HepG2 (cell line): ENCODE data around the gene TMCO6. TPM values are rescaled to one million over a fixed set of nuclear protein-coding genes. Genes with fewer than 3 reads are reported as not detected.

Source experiments
- CENPX ChIP-seq: sonication (generic); formaldehyde crosslinking; IDR thresholded peaks from 2 replicates; pipeline ENCODE4 v1.9.0; 2021; ENCODE audit warnings: mild to moderate bottlenecking, missing genetic modification reagents, moderate library complexity
- DMAP1 ChIP-seq: IDR thresholded peaks from 2 replicates; pipeline ENCODE4 v1.6.1; 2016
- EED ChIP-seq: sonication (generic); formaldehyde crosslinking; IDR thresholded peaks from 2 replicates; pipeline ENCODE4 v1.5.0; 2020; ENCODE audit warnings: mild to moderate bottlenecking, missing genetic modification reagents
- ELF1 ChIP-seq: sonication (generic); formaldehyde crosslinking; IDR thresholded peaks from 2 replicates; pipeline ENCODE4 v1.4.0; 2020; ENCODE audit warnings: missing genetic modification reagents
- FOSL2 ChIP-seq: sonication (generic); formaldehyde crosslinking; IDR thresholded peaks from 2 replicates; pipeline ENCODE4 v1.4.0; 2020; ENCODE audit warnings: missing genetic modification reagents
- GABPA ChIP-seq, 2 experiments: IDR thresholded peaks; 2 replicates each; pipeline ENCODE4 v1.6.1; 2011 to 2016; ENCODE audit warnings: low read depth in 2 of 2, low read length in 1 of 2, missing biosample characterization in 1 of 2, missing genetic modification characterization in 1 of 2
- GATAD1 ChIP-seq: IDR thresholded peaks from 2 replicates; pipeline ENCODE4 v1.6.1; 2016; ENCODE audit warnings: missing genetic modification reagents, missing compliant biosample characterization
- GMEB1 ChIP-seq: sonication (generic); formaldehyde crosslinking; IDR thresholded peaks from 2 replicates; pipeline ENCODE4 v1.5.1; 2020; ENCODE audit warnings: missing genetic modification reagents, mild to moderate bottlenecking, borderline replicate concordance
- HMGA1 ChIP-seq: sonication (generic); formaldehyde crosslinking; conservative IDR thresholded peaks from 2 replicates; pipeline ENCODE4 v1.4.0; 2020; ENCODE audit warnings: missing genetic modification reagents
- HNRNPL ChIP-seq: fragments of 200-400 bp; formaldehyde crosslinking; IDR thresholded peaks from 2 replicates; pipeline ENCODE4 v1.6.1; 2017; ENCODE audit warnings: mild to moderate bottlenecking, low read depth, low read length
- IRX3 ChIP-seq: sonication (generic); formaldehyde crosslinking; IDR thresholded peaks from 2 replicates; pipeline ENCODE4 v1.8.1; 2023; ENCODE audit warnings: mild to moderate bottlenecking, low read depth, missing genetic modification reagents, borderline replicate concordance
- KAT8 ChIP-seq: IDR thresholded peaks from 2 replicates; pipeline ENCODE4 v1.6.1; 2016; ENCODE audit warnings: missing genetic modification reagents, missing compliant biosample characterization
- MED1 ChIP-seq: sonication (generic); formaldehyde crosslinking; IDR thresholded peaks from 2 replicates; pipeline ENCODE4 v1.4.0; 2020; ENCODE audit warnings: missing genetic modification reagents
- NR2C2 ChIP-seq: sonication (generic); formaldehyde crosslinking; IDR thresholded peaks from 2 replicates; pipeline ENCODE4 v1.4.0; 2020; ENCODE audit warnings: missing genetic modification reagents, mild to moderate bottlenecking, moderate library complexity, borderline replicate concordance
- POLR2G ChIP-seq: fragments of 200-400 bp; formaldehyde crosslinking; IDR thresholded peaks from 2 replicates; pipeline ENCODE4 v1.6.1; 2018; ENCODE audit warnings: mild to moderate bottlenecking, low read depth, low read length, moderate library complexity
- RBFOX2 ChIP-seq: fragments of 200-400 bp; formaldehyde crosslinking; IDR thresholded peaks from 2 replicates; pipeline ENCODE4 v1.6.1; 2017; ENCODE audit warnings: low read depth, mild to moderate bottlenecking, low read length
- RXRA ChIP-seq: sonication (generic); formaldehyde crosslinking; IDR thresholded peaks from 2 replicates; pipeline ENCODE4 v1.5.1; 2020; ENCODE audit warnings: missing genetic modification reagents
- SMC3 ChIP-seq: IDR thresholded peaks from 2 replicates; pipeline ENCODE4 v1.6.1; 2011; ENCODE audit warnings: low read length, improper control_type of control experiment
- ZMYM2 ChIP-seq: sonication (generic); formaldehyde crosslinking; IDR thresholded peaks from 2 replicates; pipeline ENCODE4 v1.8.0; 2022; ENCODE audit warnings: mild to moderate bottlenecking, missing genetic modification reagents
- ZNF556 ChIP-seq: sonication (generic); formaldehyde crosslinking; IDR thresholded peaks from 2 replicates; pipeline ENCODE4 v1.4.0; 2020; ENCODE audit warnings: mild to moderate bottlenecking, missing genetic modification reagents, borderline replicate concordance
- ZNF850 ChIP-seq: sonication (generic); formaldehyde crosslinking; conservative IDR thresholded peaks from 2 replicates; pipeline ENCODE4 v1.9.0; 2021; ENCODE audit warnings: mild to moderate bottlenecking, missing genetic modification reagents
- polyA plus RNA-seq, 8 experiments: library from polyadenylated mRNA; depleted of rRNA in 3 of 8; stranded (reverse) in 7 of 8; unstranded in 1 of 8; fragments of >200 nt; fragmentation: Illumina TruSeq in 4 of 8; extraction: Trizol in 4 of 8; gene quantifications; 2 replicates each; pipeline versions ENCODE4 v1.2.1 to v1.2.3, GENCODE V29; 2011 to 2016; ENCODE audit warnings: low read depth in 4 of 8, missing spikeins in 1 of 8, mixed read lengths in 1 of 8; ENCODE audit not compliant: insufficient read depth in 1 of 8
- total RNA-seq, 5 experiments: library from RNA; depleted of rRNA; stranded (reverse); fragments of >200 nt; fragmentation: Illumina TruSeq; extraction: Trizol; gene quantifications; 2 replicates each; pipeline ENCODE4 v1.2.3, GENCODE V29; 2016; ENCODE audit warnings: low read depth in 1 of 5
- TF ChIP-seq, protein P1 (sequence below): IDR thresholded peaks from 2 replicates; pipeline ENCODE4 v1.6.1; 2016; ENCODE audit warnings: missing genetic modification reagents, missing compliant biosample characterization
- TF ChIP-seq, protein P2 (sequence below): sonication (generic); formaldehyde crosslinking; IDR thresholded peaks from 2 replicates; pipeline ENCODE4 v1.5.0; 2020; ENCODE audit warnings: missing genetic modification reagents
- TF ChIP-seq, protein P3 (sequence below): sonication (generic); formaldehyde crosslinking; IDR thresholded peaks from 2 replicates; pipeline ENCODE4 v1.5.0; 2020; ENCODE audit warnings: mild to moderate bottlenecking, missing genetic modification reagents
- TF ChIP-seq, protein P4 (sequence below): IDR thresholded peaks from 2 replicates; pipeline ENCODE4 v1.6.1; 2016; ENCODE audit warnings: missing biosample characterization, missing genetic modification reagents, low read depth

Gene TMCO6
- total and polyA plus RNA-seq, 2 of the 13 experiments (the other 11 are each of a cell fraction or from before 2014, with no cell fraction given): 16.6 to 28.2 TPM

GRCh38 chr5:140664359-140665119 is 25.3 kb downstream of the TMCO6 start, which contains the start of gene WDR55 (continued):
- TF ChIP-seq NR2C2 (CRISPR knock-in tag) (peak; percentile 71; the same call in 1 of the 2 replicates), CENPX (CRISPR knock-in tag) (no peak), RBFOX2 (peak; percentile 91), RXRA (CRISPR knock-in tag) (peak; percentile 98), MED1 (peak; percentile 71), GABPA (IDR thresholded peaks at IDR 0.05; ENCODE audit: low read depth, low read length) (peak; percentile 90), GABPA (CRISPR knock-in tag; IDR thresholded peaks at IDR 0.05; ENCODE audit: low read depth) (peak; percentile 97), ZNF556 (0 out of 2 replicates have a peak, but pooled peaks have one; percentile 39), FOSL2 (peak; percentile 37; the same call in 1 of the 2 replicates), IRX3 (CRISPR knock-in tag) (no peak), POLR2G (peak; percentile 96), EED (CRISPR knock-in tag) (peak; percentile 56; the same call in 1 of the 2 replicates), GATAD1 (peak; percentile 89), SMC3 (no peak), HNRNPL (peak; percentile 73; the same call in 1 of the 2 replicates), DMAP1 (peak; percentile 89; the same call in 1 of the 2 replicates), ELF1 (CRISPR knock-in tag) (peak; percentile 98), GMEB1 (peak; percentile 70), KAT8 (peak; percentile 96), HMGA1 (CRISPR knock-in tag) (no peak), ZNF850 (CRISPR knock-in tag) (no peak), ZMYM2 (CRISPR knock-in tag) (0 out of 2 replicates have a peak, but pooled peaks have one; percentile 41)
- TF ChIP-seq, protein P1, sequence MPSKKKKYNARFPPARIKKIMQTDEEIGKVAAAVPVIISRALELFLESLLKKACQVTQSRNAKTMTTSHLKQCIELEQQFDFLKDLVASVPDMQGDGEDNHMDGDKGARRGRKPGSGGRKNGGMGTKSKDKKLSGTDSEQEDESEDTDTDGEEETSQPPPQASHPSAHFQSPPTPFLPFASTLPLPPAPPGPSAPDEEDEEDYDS (CRISPR knock-in tag): peak; percentile 85
- TF ChIP-seq, protein P2, sequence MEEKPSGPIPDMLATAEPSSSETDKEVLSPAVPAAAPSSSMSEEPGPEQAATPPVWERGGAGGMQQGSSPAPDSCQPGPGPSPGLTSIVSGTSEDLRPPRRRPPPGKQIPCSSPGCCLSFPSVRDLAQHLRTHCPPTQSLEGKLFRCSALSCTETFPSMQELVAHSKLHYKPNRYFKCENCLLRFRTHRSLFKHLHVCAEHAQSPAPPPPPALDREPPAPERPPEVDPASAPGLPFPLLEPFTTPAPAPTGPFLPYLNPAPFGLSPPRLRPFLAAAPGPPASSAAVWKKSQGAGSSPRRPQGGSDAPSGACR (CRISPR knock-in tag): peak; percentile 26; the same call in 1 of the 2 replicates
- TF ChIP-seq, protein P3, sequence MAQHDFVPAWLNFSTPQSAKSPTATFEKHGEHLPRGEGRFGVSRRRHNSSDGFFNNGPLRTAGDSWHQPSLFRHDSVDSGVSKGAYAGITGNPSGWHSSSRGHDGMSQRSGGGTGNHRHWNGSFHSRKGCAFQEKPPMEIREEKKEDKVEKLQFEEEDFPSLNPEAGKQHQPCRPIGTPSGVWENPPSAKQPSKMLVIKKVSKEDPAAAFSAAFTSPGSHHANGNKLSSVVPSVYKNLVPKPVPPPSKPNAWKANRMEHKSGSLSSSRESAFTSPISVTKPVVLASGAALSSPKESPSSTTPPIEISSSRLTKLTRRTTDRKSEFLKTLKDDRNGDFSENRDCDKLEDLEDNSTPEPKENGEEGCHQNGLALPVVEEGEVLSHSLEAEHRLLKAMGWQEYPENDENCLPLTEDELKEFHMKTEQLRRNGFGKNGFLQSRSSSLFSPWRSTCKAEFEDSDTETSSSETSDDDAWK (CRISPR knock-in tag): no peak
- TF ChIP-seq, protein P4, sequence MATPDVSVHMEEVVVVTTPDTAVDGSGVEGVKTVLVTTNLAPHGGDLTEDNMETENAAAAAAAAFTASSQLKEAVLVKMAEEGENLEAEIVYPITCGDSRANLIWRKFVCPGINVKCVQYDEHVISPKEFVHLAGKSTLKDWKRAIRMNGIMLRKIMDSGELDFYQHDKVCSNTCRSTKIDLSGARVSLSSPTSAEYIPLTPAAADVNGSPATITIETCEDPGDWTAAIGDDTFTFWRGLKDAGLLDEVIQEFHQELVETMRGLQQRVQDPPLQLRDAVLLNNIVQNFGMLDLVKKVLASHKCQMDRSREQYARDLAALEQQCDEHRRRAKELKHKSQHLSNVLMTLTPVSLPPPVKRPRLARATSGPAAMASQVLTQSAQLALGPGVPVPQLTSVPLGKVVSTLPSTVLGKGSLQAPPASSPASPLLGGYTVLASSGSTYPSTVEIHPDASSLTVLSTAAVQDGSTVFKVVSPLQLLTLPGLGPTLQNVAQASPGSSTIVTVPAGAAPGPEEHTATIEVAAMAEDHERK (CRISPR knock-in tag): no peak
